GM18909 (cell line): Measurements from ENCODE around the gene TRPT1.

Source experiments
- ATAC-seq: cut with Tn5 transposase; IDR thresholded peaks from one replicate; pipeline ENCODE4 v1.9.1; 2021; ENCODE audit warnings: mild to moderate bottlenecking; ENCODE audit not compliant: unreplicated experiment, poor library complexity

Gene TRPT1

DNA sequence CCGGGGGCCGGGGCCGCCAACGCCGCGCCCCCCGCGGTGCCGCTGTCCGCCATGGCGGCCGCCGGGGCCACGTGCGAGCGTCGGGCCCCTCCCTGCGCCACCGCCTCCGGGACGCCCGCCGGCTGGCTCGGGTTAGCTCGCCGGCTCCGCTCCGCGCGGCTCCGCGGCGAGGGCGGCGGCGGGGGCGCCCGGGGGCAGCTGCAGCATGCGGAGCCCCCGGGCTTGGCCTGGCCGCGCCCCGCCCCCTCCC, 20.6 kb upstream of the TRPT1 start:
- peak; percentile 13 for ATAC-seq

DNA sequence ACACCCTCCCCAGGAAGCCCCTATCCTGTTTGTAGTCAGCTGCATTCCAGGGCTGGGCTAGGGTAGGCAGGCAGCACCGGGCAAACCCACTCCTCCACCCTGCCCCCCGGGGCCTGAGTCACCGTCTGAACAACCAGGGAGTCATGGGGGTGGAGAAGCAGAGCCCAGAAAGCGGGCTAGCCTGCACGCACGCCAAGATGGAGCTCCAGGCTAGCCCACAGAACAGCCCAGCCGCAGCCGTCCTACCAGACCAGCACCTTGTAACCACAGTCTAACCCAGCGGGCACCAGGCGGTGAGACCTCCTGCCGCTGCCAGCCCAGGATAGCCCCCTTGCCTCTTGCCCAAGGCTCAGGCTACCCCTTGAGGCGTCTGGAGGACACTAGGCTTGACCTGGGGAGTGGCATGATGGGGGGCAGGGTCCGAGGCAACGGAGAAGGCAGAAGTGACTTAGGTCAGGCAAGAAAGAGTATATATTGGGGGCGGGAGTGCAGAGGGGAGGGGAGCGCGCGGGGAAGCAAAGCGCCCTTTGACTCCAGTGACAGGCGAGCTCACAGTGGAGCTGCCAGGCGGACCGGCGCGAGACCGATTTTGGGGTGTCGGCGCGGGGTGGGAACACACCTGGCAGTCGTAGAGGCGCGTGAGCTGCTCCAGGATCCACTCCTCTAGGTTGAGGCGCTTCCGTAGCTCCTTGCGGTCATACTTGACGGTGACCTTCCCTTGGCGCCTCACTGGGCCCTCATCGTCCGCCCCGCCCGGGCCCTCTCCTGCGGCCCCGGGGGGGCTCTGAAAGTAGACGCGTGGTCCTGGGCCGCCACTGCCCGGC, 20.0 kb upstream of the TRPT1 start:
- ATAC-seq = no peak

DNA sequence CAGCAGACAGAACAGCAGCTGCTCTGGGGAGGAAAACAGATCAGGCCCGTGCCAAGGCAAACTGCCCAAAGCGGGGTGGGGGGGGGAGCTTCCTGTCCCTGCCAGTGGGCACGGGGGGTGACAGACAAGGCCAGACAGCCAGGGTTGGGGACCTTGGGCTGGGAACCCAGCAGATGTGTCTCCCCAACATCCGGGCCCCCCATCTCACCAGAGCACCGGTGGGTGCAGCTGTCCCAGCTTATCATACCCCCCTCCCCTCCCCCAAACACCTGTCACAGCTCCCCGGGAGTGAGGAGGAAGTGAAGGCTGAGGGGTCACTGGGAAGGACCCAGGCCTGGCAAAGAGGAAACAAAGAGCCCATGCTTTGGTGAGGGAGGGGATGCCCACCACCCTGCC, 19.4 kb upstream of the TRPT1 start:
- no peak for ATAC-seq

DNA sequence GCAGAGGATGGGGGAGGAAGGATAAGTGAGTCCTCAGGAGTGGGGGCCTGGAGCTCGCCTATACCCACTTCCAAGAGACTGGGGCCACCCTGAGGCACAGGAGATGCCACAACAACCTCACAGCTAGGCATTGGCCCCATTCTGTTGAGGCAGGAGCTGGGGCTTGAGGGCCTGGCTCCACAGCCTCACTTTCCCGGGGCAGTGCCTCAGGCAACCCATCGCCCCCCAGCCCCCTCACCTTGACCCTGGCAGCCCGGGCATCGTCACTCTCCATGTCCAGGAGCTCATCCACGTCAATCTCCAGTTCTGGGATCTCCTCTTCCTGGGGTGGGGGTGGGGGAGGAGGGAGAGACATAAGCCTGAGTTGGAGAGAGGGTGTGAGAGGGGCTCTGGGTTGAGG, 19.0 kb upstream of the TRPT1 start:
- no peak for ATAC-seq

DNA sequence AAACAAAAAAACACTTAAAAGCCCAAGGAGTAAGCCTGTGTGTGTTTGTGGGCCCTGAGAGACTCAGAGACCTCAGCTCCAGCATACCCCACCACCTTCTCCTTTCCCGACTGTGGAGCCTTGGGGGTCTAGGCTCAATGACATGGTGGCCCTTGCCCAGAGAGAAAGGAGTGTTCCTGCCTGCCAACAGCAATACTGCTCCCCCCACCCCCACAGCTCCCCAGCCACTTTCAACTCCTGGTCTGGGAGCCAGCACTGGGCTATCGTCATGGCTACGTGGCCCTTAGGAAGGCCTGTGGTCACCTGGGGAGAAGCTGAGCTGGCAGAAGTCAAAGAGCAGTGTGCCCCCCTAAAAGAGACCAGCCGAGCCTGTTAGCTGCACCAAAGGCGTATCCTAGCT, 18.1 kb upstream of the TRPT1 start:
- ATAC-seq = no peak

DNA sequence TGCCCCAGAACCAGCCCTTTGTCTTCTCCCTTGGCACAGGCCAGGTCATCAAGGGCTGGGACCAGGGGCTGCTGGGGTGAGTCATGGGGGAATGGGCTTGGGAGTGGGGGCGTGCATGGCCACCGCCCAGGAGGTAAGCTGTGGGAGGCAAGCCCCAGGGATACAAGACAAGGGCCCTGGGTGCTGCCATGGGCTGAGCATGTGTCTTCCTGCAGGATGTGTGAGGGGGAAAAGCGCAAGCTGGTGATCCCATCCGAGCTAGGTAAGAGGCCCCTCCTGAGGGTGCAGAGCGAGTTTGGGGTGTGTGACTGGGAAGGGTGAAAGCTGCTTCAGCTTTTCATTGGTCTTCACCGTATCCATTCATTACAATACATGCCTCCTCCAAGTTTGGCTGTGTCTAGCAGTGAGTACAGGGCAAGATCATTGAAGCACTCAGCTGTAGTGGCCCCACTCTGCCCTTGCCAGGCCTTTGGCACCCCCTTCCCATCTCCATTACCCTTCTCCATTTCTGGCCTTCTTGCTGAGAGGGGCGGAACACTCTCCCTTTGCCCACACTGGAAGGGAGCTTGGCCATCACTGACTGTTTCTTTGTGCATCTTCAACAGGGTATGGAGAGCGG, 17.4 kb upstream of the TRPT1 start:
- no peak for ATAC-seq

DNA sequence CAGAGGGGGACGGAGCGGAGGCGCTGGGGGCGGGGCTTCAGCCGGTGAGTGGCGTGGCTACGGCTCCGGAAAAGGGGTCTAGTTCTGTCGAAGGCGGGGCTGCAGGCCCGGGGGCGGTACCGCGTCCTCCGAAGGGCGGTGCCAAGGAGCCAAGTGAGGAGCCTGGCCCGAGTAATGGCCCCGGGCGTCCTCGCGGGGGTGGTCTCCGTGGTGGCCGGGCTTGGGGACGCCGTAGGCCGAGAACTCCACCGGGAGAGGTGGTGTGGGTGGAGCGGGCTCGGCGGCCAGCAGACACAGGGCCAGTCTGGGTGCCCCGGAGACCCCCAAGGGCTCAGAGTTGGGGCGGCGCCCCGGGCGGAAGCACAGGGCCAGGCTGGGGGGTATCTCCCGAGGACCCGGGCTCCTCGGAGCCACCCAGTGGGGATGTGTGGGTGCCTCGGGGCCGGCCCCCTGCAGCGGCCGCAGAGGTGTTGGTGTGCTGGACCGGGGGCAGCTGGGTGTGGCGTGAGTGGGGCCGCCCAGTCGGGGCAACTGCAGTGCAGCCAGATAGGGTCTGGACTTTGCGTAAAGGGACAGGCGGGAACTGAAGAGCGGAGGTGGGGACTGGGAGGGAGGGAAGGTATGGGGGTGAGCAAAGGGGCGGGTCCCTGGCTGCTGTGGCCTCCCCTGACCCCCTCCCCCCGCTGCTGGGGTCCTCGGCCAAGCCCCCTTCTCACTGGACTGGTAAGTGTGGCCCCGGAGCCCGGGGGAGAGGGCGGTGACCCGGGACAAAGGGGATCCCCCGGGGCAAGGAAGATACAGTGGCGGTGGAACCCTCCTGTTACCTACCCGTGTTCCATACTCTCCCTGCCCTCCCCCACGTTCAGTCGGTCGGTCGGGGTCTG, 15.7 kb upstream of the TRPT1 start:
- peak; percentile 3 for ATAC-seq

DNA sequence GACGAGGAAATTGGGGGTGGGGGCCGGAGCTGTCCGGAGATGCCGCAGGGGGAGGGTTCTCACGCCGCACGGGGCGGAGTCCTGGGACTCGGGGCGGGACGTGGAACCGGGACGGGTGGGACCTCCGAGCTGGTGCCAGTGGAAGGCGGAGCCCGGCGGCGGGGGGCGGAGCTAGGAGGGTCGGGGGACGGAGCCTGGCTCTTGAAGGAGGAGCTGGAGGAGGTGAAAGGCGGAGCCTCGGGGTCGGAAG, 15.2 kb upstream of the TRPT1 start:
- peak; percentile 70 for ATAC-seq

DNA sequence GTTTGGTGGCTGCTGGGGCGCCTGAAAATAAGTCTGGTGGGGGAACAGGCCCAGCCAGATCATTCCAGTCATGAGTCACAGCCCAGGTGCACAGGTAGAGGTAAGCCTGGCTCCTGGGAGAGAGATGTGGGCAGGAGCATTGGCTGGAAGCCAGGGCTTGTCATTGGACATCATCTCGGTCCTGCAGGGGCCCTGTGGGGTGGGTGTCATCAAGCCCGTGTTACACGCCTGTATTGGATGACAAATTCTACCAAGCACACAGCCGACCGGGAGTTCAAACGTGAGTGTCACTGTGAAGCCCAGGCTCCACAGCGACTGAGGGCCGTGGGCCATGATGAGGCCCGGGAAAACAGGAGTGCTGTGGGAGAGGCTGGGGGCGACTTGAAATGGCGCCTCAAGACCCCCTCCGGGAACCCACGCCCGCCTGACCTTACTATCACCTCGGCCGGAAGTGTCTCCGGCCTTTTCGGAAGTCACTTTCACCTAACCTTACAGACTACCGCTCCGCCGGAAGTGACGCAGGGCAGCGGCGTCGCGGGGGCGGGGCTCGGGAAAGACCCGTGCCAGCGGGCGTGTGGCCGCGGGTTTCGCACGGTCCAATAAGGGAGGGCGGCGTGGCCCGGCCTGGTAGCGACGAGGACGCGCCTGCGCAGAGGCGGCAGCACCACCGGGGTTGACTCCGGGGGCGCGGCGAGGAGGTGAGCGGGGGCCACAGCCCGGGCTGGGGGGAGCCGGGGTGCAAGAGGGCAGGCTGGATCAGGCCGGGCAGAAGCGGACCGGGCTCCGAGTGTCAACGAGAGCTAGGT, 14.7 kb upstream of the TRPT1 start, which contains the start of gene FKBP2:
TSS of gene FKBP2 (plus strand) at position 661 of the 806 bp plus-strand sequence. CDS start 1,293 bp downstream, outside the sequence.
- ATAC-seq = peak; percentile 59

DNA sequence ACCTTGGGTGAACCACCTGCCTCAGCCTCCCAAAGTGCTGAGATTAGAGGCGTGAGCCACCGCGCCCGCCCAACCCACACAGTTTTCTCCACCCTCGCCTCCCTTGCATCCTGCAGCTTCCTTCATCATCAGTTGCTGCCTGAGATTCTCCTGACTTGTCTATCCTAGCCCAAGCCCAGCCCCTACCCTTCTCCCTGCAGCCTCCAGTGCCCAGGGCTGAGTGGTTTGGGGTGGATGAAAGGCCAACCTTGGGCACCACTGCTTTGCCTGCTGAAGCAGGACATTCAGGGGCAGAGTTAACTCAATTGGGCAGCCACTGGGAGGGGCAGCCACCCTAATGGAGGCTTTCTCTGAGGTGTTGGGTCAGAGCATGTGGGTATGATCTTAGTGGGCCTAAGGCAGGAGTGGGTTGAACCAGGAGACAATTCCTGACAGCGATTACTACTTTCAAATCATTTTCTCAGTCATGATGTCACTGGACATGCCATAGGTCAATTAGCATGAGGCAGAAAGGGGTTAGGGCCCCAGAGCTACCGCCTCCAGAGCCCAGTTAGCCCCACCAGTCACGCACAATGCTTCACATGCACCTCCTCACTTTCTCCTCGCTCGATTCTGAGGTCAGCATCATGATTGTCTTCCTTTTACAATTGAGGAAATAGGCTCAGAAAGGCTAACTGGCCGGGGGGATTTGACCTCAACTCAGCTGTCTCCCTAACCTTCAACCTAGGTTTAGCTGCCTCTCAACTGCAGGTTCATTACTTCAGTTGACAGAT, 13.9 kb upstream of the TRPT1 start:
- no peak for ATAC-seq

DNA sequence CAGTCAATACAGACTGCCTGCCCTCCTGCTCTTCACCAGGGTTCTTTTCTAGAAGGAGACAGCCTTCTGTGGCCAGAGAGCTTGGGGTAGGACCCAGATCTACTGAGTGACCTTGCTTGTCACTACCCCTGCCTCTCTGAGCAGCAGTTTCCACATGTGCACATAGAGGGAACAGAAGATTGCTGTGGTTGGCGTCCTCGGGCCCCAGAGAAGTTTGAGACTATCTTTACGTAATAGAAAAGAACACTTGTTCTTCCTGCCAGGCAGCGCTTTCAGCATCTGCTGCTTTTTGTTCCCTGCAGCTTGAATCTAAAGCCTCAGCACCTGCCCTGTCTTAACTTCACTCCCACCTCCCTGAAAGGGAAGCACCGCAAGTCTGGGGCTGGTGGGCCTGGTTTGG, 13.0 kb upstream of the TRPT1 start:
- ATAC-seq = no peak

DNA sequence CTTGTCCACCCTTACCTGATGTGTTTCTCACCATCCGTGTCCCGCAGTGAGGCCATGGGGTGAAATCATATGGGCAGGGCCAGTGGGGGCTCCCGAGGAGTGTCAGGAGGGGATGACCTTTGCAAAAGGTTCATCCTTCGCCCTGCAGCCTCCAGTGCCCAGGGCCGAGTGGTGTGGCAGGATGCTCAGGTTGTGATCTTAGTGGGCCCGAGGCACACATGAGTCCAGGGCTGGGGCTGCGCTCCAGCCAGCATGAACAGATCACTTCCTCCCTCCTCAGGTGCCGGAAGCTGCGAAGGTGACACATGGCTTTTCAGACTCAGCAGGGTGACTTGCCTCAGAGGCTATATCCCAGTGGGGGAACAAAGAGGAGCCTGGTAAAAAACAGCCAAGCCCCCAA, 12.1 kb upstream of the TRPT1 start:
- ATAC-seq = no peak

DNA sequence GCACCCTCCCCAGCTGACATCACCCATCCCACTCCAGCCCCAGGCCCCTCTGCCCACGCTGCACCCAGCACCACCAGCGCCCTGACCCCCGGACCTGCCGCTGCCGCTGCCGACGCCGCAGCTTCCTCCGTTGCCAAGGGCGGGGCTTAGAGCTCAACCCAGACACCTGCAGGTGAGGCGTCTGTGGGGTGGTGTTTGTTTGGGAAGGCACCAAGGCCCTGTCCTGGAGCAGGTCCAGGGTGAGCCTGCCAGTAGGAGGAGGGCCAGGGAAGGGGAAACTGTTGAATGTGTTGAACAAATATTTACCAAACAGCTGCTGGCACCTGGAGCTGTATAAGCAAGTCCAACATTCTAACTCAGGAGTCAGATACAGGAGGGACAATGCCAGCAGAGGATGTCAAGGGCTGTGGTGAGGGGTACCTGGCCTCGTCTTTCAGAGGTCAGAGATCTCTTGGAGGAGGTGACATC, 11.5 kb upstream of the TRPT1 start:
- ATAC-seq = no peak

DNA sequence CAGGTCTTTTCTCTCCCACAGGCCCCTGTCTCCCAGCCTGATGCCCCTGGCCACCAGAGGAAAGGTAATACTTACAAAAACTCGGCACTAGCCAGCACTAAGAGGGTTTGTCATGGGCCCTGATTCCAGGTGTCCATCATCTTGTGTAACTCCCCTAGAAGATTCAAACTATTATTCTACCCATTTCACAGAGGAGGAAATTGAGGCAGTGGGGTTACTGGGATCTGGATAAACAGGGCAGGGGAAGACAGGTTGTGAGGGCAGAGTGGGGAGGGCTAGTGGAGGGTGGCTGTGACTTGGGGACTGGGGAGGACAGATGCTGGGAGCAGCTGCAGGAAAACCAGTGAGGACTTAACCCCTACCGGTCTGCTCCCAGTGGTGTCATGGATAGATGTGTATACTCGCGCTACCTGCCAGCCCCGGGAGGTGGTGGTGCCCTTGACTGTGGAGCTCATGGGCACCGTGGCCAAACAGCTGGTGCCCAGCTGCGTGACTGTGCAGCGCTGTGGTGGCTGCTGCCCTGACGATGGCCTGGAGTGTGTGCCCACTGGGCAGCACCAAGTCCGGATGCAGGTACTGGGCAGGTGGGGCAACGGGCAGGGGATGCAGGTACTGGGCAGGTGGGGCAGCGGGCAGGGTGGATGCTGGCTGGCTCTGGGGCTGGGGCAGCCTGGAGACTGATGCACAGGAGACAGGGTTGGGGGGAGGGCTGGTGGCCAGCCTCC, 9.6 kb upstream of the TRPT1 start:
- no peak for ATAC-seq

DNA sequence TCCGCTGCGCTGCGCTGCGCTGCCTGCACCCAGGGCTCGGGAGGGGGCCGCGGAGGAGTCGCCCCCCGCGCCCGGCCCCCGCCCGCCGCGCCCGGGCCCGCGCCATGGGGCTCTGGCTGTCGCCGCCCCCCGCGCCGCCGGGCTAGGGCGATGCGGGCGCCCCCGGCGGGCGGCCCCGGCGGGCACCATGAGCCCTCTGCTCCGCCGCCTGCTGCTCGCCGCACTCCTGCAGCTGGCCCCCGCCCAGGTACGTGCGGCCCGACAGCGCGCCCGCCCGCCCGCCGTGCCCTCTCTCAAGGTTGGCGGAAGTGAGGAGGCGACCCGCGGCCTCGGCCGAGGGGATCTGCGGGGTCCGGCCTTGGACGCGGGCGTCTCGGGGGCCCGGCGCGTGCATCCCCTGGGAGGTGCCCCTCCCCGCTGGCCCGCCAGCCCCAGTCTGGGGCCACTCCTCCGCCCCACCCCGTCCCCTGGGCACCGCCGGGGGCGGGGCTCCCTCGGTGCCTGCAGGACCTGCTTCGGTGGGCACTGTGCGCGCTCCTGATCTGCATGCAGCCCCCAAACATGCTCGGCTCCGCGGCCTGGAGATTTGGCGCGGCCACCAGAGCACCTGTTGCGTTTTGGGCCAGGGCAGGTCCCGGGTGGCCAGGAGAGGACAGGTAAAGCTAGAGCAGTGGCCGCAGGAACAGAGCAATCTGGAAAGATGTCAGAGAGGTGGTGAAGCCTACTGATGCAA, 8.8 kb upstream of the TRPT1 start:
- ATAC-seq = peak; percentile 23

DNA sequence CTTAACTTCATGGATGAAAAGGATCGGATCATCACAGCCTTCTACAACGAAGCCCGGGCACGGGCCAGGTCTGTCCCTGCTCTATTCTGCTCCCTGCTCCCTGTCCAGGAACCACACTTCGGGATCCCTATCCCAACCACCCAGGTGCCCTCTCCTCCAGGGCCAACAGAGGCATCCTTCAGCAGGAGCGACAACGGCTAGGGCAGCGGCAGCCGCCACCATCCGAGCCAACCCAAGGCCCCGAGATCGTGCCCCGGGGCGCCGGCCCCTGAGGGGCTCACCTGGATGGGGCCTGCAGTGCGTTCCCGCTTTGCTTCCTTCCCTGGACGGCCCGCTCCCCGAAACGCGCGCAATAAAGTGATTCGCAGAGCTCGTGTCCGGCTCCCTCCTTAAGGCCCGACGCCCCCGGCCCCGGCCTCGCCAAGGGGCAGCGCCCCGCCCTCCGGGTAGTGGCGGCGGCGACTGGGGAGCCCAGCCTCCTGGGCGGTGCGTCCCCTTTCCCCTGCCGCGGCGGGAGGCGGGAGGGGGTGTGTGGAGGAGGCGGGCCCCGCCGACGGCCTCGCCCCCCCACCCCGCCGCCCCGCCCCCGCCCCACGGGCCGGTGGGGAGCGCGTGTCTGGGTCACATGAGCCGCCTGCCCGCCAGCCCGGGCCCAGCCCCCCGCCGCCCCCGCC, 8.1 kb upstream of the TRPT1 start, which contains the start of gene VEGFB:
TSS of gene VEGFB (plus strand) at position 672 of the 674 bp plus-strand sequence. CDS start 250 bp downstream, outside the sequence.
- peak; percentile 41 for ATAC-seq

DNA sequence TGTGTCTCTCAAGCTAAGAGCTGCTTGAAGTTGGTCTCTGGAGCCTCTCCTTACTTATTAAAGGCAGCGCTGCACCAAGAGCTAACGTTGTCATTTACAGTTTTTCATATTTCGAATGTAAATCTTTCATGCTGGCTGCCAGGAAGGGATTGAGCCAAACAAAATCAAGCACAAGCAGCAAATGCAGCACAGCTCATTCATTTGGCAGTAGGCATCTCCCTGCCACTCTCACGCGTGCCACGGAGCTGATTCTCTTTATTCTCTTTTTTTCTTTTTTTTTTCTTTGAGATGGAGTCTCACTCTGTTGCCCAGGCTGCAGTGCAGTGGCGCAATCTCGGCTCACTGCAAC, 7.0 kb upstream of the TRPT1 start:
- ATAC-seq = no peak
